Panc1 (cell line): ENCODE results near the gene MED23. TPM values are rescaled to one million over a fixed set of nuclear protein-coding genes. Genes with fewer than 3 reads are reported as not detected.

Experiments used
- ATAC-seq: fragments of 200-7000 bp; cut with Tn5 transposase; 2 replicates; pipeline ENCODE4 v1.9.1; 2020; ENCODE audit warnings: mild to moderate bottlenecking, moderate library complexity
- BruUV-seq: library from RNA; stranded (reverse); fragments of 400-500 nt; replicated peaks from 2 replicates; lab custom pipeline; 2021; lab: Mats Ljungman, UMichigan
- CTCF ChIA-PET: fragments of 300-600 bp; sonication (Branson Sonifier 250); formaldehyde crosslinking; loops from one replicate; lab custom pipeline; 2022; ENCODE audit warnings: antibody characterized with exemption; lab: Charles Lee
- POLR2A ChIA-PET: fragments of 300-600 bp; sonication (Branson Sonifier 250); formaldehyde crosslinking; loops from one replicate; lab custom pipeline; 2022; ENCODE audit warnings: antibody characterized with exemption; lab: Charles Lee
- DNase-seq: peaks from one replicate; pipeline ENCODE4 v3.0.0-alpha.2; 2010; ENCODE audit warnings: low read depth, low spot score
- H3K27ac ChIP-seq: 2 replicates; pipeline ENCODE4 v1.5.1; 2011; ENCODE audit warnings: mild to moderate bottlenecking, low read length, inconsistent platforms
- H3K27me3 ChIP-seq: fragments of 200-500 bp; sonication (Bioruptor generic); 2 replicates; pipeline ENCODE4 v1.6.0; 2014; ENCODE audit warnings: low read length, inconsistent platforms; ENCODE audit not compliant: control insufficient read depth, insufficient read depth
- H3K36me3 ChIP-seq: fragments of 200-500 bp; sonication (Bioruptor generic); 2 replicates; pipeline ENCODE4 v1.5.1; 2014; ENCODE audit warnings: inconsistent platforms, mild to moderate bottlenecking, low read length, moderate library complexity; ENCODE audit not compliant: control insufficient read depth, insufficient read depth
- H3K4me1 ChIP-seq: 2 replicates; pipeline ENCODE4 v1.5.1; 2011; ENCODE audit warnings: inconsistent platforms, mild to moderate bottlenecking, low read length, moderate library complexity; ENCODE audit not compliant: control insufficient read depth, insufficient read depth
- H3K4me3 ChIP-seq, 2 experiments: 2 replicates each; pipeline ENCODE4 v1.5.1; 2011 to 2012; ENCODE audit warnings: low read depth in 2 of 2, low read length in 2 of 2, mild to moderate bottlenecking in 2 of 2, inconsistent platforms in 1 of 2, moderate library complexity in 1 of 2
- H3K9me3 ChIP-seq: fragments of 200-500 bp; sonication (Bioruptor generic); 2 replicates; pipeline ENCODE4 v1.5.1; 2014; ENCODE audit warnings: low read depth, mild to moderate bottlenecking, inconsistent platforms, low read length, moderate library complexity; ENCODE audit not compliant: control insufficient read depth, insufficient read depth
- CTCF ChIP-seq: fragments of 450-650 bp; IDR thresholded peaks from 2 replicates; pipeline ENCODE4 v1.5.1; 2017; ENCODE audit warnings: mild to moderate bottlenecking
- POLR2AphosphoS5 ChIP-seq: IDR thresholded peaks from 2 replicates; pipeline ENCODE4 v1.6.1; 2012; ENCODE audit warnings: mild to moderate bottlenecking, low read depth, low read length, moderate library complexity
- SIN3A ChIP-seq: IDR thresholded peaks from 2 replicates; pipeline ENCODE4 v1.6.1; 2012; ENCODE audit warnings: low read depth, mild to moderate bottlenecking, low read length, moderate library complexity, borderline replicate concordance; ENCODE audit not compliant: insufficient read depth
- TCF7L2 ChIP-seq: IDR thresholded peaks from 2 replicates; pipeline ENCODE4 v1.6.1; 2011; ENCODE audit warnings: mild to moderate bottlenecking, low read depth, low read length, inconsistent platforms
- in situ Hi-C: cut with HindIII; loops from 2 replicates; pipeline ENCODE4 v1.10.0; 2016; ENCODE audit warnings: low sequenced_read_pairs, low pct_unique_long_range_greater_than_20kb
- intact Hi-C: fragments of 100-400 bp; cut with micrococcal nuclease; formaldehyde crosslinking; loops from one replicate; pipeline ENCODE4 v1.10.0; 2022; ENCODE audit not compliant: unreplicated experiment
- total RNA-seq: library from RNA; stranded (reverse); gene quantifications from one replicate; pipeline ENCODE4 v1.2.1, GENCODE V29; 2021; ENCODE audit not compliant: unreplicated experiment
- TF ChIP-seq, protein P1 (sequence below), 2 experiments: IDR thresholded peaks; 2 replicates each; pipeline ENCODE4 v1.6.1; 2011 to 2012; ENCODE audit warnings: low read depth in 2 of 2, control low read depth in 1 of 2, low read length in 1 of 2, mild to moderate bottlenecking in 1 of 2, moderate library complexity in 1 of 2; ENCODE audit not compliant: insufficient read depth in 1 of 2

Gene MED23
- total RNA-seq, 1 experiment from 2014 or later: 18.3 TPM

- Histone ChIP-seq H3K4me3 (no peak overlapping the region), H3K27me3 (no peaks in the 10 kb centered on the region), H3K4me1 (no peaks in the 10 kb centered on the region), H3K9me3 (no peaks in the 10 kb centered on the region), H3K36me3 (no peaks in the 10 kb centered on the region), H3K27ac (no peak overlapping the region)
- intact Hi-C loops: no loop called here
- in situ Hi-C loops: no loop called here
- TF ChIP-seq SIN3A (no peak), TCF7L2 (no peak), POLR2AphosphoS5 (no peak), CTCF (no peak)
- TF ChIP-seq, protein P1, sequence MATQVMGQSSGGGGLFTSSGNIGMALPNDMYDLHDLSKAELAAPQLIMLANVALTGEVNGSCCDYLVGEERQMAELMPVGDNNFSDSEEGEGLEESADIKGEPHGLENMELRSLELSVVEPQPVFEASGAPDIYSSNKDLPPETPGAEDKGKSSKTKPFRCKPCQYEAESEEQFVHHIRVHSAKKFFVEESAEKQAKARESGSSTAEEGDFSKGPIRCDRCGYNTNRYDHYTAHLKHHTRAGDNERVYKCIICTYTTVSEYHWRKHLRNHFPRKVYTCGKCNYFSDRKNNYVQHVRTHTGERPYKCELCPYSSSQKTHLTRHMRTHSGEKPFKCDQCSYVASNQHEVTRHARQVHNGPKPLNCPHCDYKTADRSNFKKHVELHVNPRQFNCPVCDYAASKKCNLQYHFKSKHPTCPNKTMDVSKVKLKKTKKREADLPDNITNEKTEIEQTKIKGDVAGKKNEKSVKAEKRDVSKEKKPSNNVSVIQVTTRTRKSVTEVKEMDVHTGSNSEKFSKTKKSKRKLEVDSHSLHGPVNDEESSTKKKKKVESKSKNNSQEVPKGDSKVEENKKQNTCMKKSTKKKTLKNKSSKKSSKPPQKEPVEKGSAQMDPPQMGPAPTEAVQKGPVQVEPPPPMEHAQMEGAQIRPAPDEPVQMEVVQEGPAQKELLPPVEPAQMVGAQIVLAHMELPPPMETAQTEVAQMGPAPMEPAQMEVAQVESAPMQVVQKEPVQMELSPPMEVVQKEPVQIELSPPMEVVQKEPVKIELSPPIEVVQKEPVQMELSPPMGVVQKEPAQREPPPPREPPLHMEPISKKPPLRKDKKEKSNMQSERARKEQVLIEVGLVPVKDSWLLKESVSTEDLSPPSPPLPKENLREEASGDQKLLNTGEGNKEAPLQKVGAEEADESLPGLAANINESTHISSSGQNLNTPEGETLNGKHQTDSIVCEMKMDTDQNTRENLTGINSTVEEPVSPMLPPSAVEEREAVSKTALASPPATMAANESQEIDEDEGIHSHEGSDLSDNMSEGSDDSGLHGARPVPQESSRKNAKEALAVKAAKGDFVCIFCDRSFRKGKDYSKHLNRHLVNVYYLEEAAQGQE (IDR thresholded peaks at IDR 0.05; ENCODE audit: insufficient read depth in 1 of 2, low read depth in 2 of 2, low read length in 1 of 2): no peak
- ChIA-PET POLR2A (no interaction called here), CTCF (no interaction called here)
- BruUV-seq: no TSS peak
- ATAC-seq (no peak), DNase-seq (no peak)
These were observed 17.8 kb upstream of the MED23 start for GRCh38 chr6:131645846-131646245.

GRCh38 chr6:131644921-131645320 lies 16.9 kb upstream of the MED23 start:
- Histone ChIP-seq H3K4me1 (no peaks in the 10 kb centered on the region), H3K9me3 (no peaks in the 10 kb centered on the region), H3K27ac (no peak overlapping the region), H3K27me3 (no peaks in the 10 kb centered on the region), H3K36me3 (no peaks in the 10 kb centered on the region), H3K4me3 (no peak overlapping the region)
- CTCF ChIA-PET: interaction anchor here (0.5 to 0.6 kb wide), 2 partner anchors 17 to 54 kb away, joined by 3 to 5 read pairs; partner anchors contain the start of gene MED23
- no peak for TF ChIP-seq CTCF
- TF ChIP-seq, protein P1 (IDR thresholded peaks at IDR 0.05; ENCODE audit: insufficient read depth in 1 of 2, low read depth in 2 of 2, low read length in 1 of 2): no peak
- no peak for TF ChIP-seq POLR2AphosphoS5
- no peak for TF ChIP-seq SIN3A
- no peak for TF ChIP-seq TCF7L2
- in situ Hi-C loops: no loop called here
- BruUV-seq: no TSS peak
- no peak for DNase-seq
- POLR2A ChIA-PET: no interaction called here
- intact Hi-C loops: no loop called here
- ATAC-seq: no peak
